Measurements from ENCODE around the gene FARP1.
A peak's percentile ranks its signal among the peaks of the same experiment; 100 is the strongest.
"Not testable (repeated sequence)": the region's sequence is repeated elsewhere in the genome, so short reads cannot be mapped to it uniquely, and the experiment has no call there.

FARP1 gene

GRCh38 chr13:98267080-98267912 is 124.4 kb downstream of the FARP1 start:
- no peak for DNase-seq

GRCh38 chr13:98269386-98269785 is 126.5 kb downstream of the FARP1 start:
- no peak for DNase-seq

- DNase-seq: no peak
Measured at GRCh38 chr13:98270819-98271218, 127.9 kb downstream of the FARP1 start.

DNA sequence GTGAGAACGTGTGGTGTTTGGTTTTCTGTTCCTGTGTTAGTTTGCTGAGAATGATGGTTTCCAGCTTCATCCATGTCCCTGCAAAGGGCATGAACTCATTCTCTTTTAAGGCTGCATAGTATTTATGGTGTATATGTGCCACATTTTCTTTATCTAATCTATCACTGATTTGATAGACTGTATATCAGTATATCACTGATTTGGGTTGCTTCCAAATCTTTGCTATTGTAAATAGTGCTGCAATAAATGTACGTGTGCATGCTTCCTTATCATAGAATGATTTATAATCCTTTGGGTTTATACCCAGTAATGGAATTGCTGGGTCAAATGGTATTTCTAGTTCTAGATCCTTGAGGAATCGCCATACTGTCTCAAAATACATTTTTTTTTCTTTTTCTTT is 128.8 kb downstream of the FARP1 start:
- not testable (repeated sequence) for DNase-seq

- no peak for DNase-seq
Measured at GRCh38 chr13:98272549-98272948, 129.7 kb downstream of the FARP1 start.

DNA sequence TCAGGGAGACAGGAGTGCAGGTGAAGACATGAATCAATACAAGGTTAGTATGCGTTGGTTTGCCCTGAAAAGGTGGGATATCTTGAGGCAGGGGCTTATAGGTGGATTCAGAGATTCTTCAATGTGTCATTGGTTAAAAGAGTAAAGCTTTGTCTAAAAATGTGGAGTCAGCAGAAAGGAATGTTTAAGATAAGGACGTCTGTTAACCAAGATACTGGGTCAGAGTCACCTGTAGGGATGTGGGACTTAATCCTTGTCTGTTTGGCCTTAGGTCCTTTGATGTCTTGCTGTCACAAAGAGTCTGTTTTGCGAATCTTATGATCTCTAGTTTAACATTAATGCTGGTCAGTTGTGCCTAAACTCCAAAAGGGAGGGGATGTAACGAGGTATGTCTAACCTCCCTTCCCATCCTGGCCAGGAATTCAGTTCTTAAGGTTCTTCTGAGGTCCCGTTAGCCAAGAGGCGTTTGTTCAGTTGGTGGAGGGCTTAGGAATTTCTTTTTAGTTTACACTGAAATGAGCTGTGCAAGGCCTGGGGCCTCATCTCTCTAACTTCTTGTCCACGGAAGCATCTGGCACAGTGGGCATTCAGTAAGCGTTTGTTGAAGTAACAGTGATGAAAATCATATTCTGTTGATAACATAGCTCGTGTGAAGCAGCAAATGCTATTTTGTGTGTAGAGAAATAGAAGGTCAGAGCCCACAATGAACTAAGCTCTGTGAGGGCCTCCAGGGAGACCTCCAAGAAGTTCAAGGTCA is 130.4 kb downstream of the FARP1 start:
- DNase-seq: no peak

- no peak for DNase-seq
Measured at GRCh38 chr13:98273824-98274742, 131.2 kb downstream of the FARP1 start.

- DNase-seq: peak; percentile 42
Measured at GRCh38 chr13:98274921-98275487, 132.1 kb downstream of the FARP1 start.

GRCh38 chr13:98275681-98276171 is 132.8 kb downstream of the FARP1 start:
- DNase-seq: no peak

- DNase-seq: no peak
Measured at GRCh38 chr13:98276486-98276885, 133.6 kb downstream of the FARP1 start.

GRCh38 chr13:98278068-98278724 is 135.3 kb downstream of the FARP1 start:
- DNase-seq: no peak

GRCh38 chr13:98279473-98280175 is 136.7 kb downstream of the FARP1 start:
- no peak for DNase-seq

DNA sequence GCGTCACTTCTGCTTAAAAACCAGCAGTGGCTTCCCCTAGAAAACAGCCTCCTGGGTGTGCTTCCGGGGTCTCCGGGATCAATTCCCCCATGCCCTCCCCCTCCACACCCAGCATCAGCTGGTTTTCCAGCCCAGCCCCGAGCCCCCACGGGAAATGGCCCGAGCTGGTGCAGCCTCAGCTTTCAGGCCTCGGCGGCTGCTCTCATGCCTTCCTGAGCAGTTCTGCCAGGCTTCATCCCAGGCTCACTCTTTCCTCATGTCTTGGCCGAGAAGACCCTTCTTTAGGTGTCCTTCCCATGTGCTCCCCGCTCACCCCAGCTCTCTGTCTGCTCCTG is 137.2 kb downstream of the FARP1 start:
- no peak for DNase-seq

- no peak for DNase-seq
Measured at GRCh38 chr13:98284679-98285078, 141.8 kb downstream of the FARP1 start.

DNA sequence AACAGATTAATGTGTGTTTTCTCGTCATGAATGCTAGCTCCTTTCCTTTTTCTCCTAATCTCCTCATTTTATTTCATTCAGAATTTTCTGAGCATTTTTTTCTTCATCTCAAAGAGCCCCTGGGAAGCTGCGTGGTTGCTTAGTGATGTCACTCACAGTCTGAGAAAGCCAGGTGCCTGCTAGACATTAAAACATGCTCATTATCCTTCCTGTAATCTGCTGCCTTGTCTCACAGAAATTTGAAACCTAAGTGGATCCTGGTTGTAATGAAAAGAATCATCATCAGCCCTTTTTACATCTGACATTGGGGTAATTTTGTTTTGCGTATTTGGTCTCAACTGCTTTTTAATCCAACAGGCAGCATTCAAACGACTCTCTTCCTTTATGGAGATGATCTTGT is 142.4 kb downstream of the FARP1 start:
- no peak for DNase-seq

GRCh38 chr13:98285852-98286594 is 143.1 kb downstream of the FARP1 start:
- no peak for DNase-seq

GRCh38 chr13:98286799-98287198 is 143.9 kb downstream of the FARP1 start:
- DNase-seq: no peak

- no peak for DNase-seq
Measured at GRCh38 chr13:98288211-98288610, 145.3 kb downstream of the FARP1 start.

DNA sequence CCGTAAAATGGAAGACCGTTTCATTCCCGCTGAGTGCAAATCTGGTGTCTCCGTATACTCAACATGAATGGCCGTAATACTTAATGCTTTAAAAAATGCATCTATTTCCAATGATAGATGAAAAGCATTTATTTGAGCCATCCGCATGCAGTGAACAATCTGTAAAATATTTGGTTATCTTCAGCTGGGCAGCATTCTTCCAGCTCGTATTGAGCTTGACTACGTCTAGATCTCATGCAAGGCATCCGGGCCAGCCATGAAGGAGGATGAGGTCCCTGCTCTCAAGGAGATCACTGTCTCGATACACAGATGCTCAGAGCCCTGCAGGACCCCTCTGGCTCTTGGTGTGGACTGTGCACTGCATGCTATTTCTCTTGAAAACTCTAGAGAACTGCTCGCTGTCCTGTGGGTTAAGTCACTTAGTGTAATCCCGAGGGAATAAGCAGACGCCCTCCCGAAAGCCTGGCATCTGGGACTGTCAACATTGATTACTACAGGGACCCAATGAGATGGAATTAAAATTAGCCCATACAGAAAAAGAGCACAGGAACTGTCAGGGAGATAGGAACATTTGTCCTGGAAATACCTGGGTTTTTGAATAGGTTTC is 146.5 kb downstream of the FARP1 start:
- no peak for DNase-seq

DNA sequence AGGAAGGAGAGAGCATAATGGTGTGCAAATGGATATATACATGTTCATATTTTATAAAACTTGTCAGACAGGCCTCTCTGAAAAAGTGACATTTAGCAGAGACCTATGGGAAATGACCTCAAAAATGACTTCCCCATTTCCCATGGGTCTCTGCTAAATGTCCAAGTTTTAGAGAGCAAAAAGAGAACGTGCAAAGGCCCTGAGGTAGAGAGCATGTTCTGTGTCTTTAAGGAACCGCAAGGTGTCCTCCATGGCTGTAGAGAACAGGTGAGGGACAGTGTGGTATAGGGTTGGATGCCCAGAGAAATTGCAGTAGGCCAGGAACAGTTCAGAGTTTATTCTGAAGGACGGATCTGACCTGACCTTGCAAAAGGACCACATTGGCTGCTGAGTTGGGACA is 147.4 kb downstream of the FARP1 start:
- DNase-seq: no peak

Data from NCI-H226 (cell line).